ENCODE data around the gene CFC1.
"Not testable (repeated sequence)": the region's sequence is repeated elsewhere in the genome, so short reads cannot be mapped to it uniquely, and the experiment has no call there.

Gene CFC1

DNA sequence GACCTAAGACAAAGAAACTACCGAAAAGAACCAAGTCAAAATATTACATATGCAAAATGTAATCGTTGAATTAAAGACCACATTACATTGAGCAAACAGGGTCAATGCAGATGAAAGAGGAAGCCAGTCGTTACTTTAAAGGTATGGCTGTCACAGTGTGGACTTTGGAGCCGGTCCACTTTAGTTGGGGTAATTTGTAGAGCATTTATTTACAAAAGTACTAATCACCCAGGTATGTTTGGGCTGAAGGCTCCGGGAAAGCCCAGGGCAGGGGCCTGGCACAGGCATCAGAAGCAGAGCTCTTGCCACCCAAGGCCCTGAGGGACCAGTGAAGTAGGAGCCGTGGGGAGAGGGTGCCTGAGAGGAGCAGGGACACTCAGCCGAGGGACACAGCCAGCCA lies 15.8 kb downstream of the CFC1 start:
- not testable (repeated sequence) for DNase-seq (ENCODE audit: low read depth)

DNA sequence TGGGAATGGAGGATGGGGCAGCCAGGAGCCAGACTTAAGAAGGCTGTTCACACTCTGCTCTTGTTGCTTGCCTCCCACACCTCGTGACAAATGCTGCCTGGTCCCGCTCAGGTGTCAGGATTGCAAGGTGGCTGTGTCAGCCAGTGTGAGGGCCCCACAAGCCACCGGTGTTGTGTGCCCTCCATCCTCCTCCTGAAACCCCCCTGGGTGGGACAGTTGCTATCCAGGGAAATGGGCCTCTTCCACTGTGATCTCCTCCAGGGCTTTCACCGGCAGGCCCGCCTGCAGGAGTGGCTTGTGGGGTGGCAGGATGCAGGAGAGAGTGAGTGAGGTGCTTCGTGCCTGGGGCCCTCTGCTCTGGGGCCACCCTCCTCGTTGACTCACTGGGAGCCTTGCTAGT lies 16.4 kb downstream of the CFC1 start:
- not testable (repeated sequence) for DNase-seq (ENCODE audit: low read depth)

DNA sequence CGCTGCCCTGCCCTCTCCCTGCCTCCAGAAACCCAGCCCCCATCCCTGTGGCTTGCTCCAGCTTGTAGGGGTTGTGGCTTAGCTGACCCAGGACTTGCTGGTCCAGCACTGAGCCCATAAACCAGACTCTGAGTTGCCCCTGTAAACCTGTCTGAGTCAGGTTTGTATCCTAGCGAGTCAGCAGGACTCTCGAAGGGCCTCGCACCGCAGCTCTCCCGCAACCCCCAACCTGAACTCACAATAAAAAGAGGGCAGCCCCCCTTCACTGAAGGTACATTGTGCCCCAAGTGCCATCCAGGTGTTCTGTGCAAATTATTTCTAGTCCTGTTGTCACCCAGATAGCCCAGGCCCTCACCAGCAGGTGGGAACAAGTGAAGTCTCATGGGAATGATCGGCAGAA lies 17.9 kb downstream of the CFC1 start:
- not testable (repeated sequence) for DNase-seq (ENCODE audit: low read depth)

DNA sequence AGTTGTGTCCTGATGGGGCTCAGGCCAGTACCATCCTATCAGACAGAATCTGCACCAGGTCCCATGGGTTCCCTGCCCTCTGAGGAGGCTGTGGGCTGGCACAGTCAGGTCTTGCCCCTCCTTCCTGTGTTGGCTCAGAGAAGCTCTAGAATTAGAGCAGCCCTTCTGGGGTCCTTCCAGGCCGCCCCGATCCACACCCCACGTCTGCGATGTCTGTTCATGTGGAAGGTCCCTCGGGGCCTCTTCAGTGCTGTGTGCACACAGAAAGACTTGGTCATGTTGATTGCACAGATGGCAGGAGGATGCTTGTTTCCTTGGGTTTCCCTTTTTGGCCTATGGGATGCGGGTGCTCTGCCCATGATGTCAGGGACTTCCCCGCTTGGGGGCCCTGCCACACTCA lies 20.3 kb downstream of the CFC1 start:
- DNase-seq (ENCODE audit: low read depth) = not testable (repeated sequence)

DNA sequence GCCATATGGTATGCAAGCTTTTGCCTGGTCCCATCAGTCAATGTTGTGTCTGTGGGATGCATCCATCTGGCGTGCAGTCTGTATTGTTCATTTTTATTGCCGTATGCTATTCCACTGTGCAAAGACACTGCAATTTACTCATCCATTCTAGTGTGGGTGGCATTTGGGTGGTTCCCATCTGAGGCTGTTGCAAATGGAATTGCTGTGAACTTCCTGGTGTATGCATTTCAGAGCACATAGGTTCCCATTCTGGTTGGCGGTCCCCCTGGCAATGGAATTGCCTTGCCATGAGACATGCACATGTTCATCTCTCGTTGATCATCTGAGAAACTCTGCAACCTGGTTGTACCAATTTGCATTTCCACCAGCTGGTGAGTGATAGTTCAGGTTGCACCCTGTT lies 21.8 kb downstream of the CFC1 start:
- DNase-seq (ENCODE audit: low read depth) = not testable (repeated sequence)

DNA sequence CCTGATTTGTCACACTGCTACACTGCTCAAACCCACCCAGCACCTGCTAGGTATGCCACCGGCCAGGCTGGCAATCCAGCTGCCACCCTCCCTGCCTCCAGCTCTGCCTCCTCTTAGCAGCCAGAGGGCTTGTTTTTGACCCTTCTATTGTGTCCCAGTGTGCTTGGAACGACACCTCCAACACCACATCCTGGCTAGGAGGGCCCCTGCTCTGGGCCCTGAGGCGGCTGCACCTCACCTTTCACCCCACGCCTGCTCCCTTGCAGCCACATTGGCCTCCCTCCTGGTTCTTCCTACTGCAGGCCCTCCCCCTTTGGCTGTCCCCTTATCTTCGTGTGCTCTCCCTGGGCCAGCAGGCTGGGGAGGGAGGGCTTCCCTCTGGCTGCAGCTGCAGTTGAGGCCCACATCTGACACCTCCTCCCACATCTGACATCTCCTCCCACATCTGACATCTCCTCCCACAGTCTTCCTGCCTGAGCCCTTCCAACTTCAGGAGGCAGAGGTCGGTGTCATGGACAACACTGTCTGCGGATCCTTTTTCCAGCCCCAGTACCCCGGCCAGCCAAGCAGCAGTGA lies 23.1 kb downstream of the CFC1 start:
- DNase-seq (ENCODE audit: low read depth) = not testable (repeated sequence)

DNA sequence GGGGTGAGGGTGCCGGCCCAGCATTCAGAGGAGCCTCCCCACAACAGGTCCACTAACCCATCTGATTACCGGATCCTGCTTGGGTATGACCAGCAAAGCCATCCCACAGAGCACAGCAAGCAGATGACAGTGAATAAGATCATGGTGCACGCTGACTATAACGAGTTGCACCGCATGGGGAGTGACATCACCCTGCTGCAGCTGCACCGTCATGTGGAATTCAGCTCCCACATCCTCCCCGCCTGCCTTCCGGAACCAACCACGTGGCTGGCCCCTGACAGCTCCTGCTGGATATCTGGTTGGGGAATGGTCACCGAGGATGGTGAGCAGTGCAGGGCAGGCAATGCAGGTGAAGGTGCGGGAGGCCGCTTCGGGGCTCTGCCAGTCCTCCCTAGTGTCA lies 25.1 kb downstream of the CFC1 start:
- DNase-seq (ENCODE audit: low read depth) = not testable (repeated sequence)

DNA sequence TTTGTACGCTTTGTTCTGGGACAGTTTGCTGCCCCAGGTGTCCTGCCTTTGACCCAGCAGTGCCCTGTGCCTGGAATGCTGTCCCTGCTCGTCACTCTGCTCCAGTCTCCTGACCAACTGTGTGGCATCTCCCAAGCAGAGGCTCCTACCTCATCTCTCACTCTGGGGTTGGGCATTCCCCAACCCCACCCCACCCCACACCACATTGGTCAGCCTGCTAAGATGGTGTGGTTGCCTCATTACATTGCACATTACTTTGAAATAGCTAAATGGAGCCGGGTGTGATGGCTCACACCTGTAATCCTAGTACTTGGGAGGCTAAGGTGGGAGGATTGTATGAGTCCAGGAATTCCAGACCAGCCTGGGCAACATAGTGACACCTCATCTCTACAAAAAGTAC lies 27.4 kb downstream of the CFC1 start:
- not testable (repeated sequence) for DNase-seq (ENCODE audit: low read depth)

DNA sequence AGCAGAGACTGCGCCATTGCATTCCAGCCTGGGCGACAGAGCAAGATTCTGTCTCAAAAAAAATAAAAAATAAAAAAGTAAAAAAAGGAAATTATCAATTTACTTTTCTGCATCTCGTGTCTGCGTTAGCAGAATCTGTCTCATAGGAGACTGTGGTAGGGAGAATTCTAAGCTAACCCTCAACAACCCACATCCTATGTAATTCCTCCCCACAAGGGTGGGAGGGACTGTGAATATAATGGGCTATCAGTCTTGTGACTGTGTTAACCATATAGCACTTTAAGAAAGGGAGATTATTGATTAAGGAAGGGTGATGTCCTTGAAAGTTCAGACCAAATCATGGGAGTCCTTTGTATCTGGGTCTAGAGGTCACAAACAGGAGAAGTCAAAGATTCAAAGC lies 33.2 kb downstream of the CFC1 start:
- DNase-seq (ENCODE audit: low read depth) = not testable (repeated sequence)

DNA sequence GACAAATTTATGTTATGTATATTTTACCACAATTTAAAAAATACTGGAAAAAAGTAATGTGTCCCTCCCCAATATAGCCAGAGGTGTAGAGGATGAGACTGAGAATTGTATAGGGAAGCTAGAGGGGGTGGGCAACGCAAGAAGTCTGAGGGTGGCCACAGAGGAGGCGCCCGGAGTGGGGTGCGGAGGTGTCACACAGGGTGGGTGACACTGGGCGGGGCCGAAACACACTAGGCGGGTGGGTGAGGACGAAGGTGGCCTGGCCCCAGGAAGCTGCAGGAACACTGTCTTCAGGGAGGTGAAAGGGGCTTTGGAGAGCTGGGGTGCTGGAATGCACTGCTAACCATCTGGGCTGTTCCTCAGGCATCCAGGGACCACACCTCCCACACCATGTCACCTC lies 42.9 kb downstream of the CFC1 start:
- not testable (repeated sequence) for DNase-seq (ENCODE audit: low read depth)

DNA sequence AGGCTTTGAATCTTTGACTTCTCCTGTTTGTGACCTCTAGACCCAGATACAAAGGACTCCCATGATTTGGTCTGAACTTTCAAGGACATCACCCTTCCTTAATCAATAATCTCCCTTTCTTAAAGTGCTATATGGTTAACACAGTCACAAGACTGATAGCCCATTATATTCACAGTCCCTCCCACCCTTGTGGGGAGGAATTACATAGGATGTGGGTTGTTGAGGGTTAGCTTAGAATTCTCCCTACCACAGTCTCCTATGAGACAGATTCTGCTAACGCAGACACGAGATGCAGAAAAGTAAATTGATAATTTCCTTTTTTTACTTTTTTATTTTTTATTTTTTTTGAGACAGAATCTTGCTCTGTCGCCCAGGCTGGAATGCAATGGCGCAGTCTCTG lies 45.2 kb downstream of the CFC1 start:
- not testable (repeated sequence) for DNase-seq (ENCODE audit: low read depth)

DNA sequence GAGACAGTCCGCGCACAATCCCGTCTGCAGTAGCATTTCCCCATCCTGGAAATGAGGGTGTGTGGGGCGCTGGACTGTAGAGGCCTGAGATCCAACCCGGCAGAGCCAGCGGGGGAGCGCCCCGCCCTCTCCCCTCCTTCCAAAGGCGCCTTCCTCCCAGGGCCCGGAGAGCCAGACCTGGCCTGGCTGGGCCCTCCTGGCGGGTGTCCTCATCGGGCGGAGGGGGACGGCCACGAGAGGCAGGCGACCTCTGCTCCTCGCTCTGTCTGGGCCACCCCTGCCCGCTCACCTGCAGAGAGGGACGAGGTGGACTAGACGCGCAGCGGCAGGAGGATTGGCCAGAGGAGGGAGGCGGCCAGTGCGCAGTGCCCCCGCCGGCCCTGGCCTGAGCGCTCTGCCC lies 49.9 kb downstream of the CFC1 start:
- not testable (repeated sequence) for DNase-seq (ENCODE audit: low read depth)

DNA sequence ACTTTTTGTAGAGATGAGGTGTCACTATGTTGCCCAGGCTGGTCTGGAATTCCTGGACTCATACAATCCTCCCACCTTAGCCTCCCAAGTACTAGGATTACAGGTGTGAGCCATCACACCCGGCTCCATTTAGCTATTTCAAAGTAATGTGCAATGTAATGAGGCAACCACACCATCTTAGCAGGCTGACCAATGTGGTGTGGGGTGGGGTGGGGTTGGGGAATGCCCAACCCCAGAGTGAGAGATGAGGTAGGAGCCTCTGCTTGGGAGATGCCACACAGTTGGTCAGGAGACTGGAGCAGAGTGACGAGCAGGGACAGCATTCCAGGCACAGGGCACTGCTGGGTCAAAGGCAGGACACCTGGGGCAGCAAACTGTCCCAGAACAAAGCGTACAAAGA lies 51.0 kb downstream of the CFC1 start:
- not testable (repeated sequence) for DNase-seq (ENCODE audit: low read depth)

DNA sequence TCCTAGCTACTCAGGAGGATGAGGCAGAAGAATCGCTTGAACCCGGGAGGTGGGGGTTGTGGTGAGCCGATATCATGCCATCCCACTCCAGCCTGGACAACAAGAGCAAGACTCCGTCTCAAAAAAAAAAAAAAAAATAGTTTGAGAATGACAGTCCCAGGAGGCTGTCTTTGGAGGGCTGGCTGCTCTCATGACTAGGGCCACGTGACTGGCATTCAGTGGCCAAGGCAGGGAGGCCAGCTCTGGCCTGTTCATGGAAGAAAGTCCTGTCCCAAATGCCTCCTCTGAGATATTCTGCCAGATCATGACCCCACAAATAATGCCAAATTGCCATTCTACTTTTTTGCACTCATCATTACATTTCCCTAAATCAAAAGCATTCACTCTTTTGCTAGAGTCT lies 54.4 kb downstream of the CFC1 start:
- not testable (repeated sequence) for DNase-seq (ENCODE audit: low read depth)

DNA sequence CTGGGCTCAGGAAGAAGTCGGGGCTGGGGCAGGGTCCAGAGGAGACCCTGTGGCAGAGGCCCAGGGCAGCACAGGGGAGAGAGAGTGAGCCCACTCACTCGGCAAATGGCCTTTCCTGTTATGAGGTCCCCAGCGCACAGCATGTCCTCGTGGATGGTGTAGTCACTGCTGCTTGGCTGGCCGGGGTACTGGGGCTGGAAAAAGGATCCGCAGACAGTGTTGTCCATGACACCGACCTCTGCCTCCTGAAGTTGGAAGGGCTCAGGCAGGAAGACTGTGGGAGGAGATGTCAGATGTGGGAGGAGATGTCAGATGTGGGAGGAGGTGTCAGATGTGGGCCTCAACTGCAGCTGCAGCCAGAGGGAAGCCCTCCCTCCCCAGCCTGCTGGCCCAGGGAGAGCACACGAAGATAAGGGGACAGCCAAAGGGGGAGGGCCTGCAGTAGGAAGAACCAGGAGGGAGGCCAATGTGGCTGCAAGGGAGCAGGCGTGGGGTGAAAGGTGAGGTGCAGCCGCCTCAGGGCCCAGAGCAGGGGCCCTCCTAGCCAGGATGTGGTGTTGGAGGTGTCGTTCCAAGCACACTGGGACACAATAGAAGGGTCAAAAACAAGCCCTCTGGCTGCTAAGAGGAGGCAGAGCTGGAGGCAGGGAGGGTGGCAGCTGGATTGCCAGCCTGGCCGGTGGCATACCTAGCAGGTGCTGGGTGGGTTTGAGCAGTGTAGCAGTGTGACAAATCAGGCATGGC lies 55.4 kb downstream of the CFC1 start:
- not testable (repeated sequence) for DNase-seq (ENCODE audit: low read depth)

DNA sequence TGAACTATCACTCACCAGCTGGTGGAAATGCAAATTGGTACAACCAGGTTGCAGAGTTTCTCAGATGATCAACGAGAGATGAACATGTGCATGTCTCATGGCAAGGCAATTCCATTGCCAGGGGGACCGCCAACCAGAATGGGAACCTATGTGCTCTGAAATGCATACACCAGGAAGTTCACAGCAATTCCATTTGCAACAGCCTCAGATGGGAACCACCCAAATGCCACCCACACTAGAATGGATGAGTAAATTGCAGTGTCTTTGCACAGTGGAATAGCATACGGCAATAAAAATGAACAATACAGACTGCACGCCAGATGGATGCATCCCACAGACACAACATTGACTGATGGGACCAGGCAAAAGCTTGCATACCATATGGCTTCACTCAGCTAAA lies 56.6 kb downstream of the CFC1 start:
- DNase-seq (ENCODE audit: low read depth) = not testable (repeated sequence)
